Head of caudate nucleus (tissue), 42 donors: ENCODE measurements around the gene WSCD2.

Experiments
- DNase-seq, 42 donors: peaks; one replicate each; pipeline versions ENCODE4 v3.0.0 to v3.0.0-alpha.2; 2020 to 2021; ENCODE audit warnings: mixed read lengths in 7 of 42
- intact Hi-C: fragments of 100-400 bp; cut with DNase I; formaldehyde crosslinking; loops from one replicate; pipeline ENCODE4 v1.15.0; 2022

The WSCD2 gene

GRCh38 chr12:108104657-108105056 lies 24.4 kb upstream of the WSCD2 start:
- DNase-seq: no peak
- intact Hi-C loops: no loop called here

GRCh38 chr12:108106599-108106998 lies 22.5 kb upstream of the WSCD2 start:
- intact Hi-C loops: no loop called here
- no peak for DNase-seq

- no peak for DNase-seq
- intact Hi-C loops: no loop called here
These were observed 21.8 kb upstream of the WSCD2 start for GRCh38 chr12:108107293-108107692.

- intact Hi-C loops: no loop called here
- no peak for DNase-seq
These were observed 19.6 kb upstream of the WSCD2 start for GRCh38 chr12:108109504-108109903.

GRCh38 chr12:108109954-108110353 lies 19.1 kb upstream of the WSCD2 start:
- intact Hi-C loops: no loop called here

GRCh38 chr12:108110844-108111243 lies 18.2 kb upstream of the WSCD2 start:
- intact Hi-C loops: no loop called here
- DNase-seq: no peak

More at GRCh38 chr12:108109954-108110353, 19.1 kb upstream of the WSCD2 start:
- no peak for DNase-seq

- DNase-seq: no peak
- intact Hi-C loops: no loop called here
These were observed 16.1 kb upstream of the WSCD2 start for GRCh38 chr12:108112832-108113556.

- intact Hi-C loops: no loop called here
- no peak for DNase-seq
These were observed 13.7 kb upstream of the WSCD2 start for GRCh38 chr12:108115123-108116121.

GRCh38 chr12:108116254-108116653 lies 12.8 kb upstream of the WSCD2 start:
- intact Hi-C loops: no loop called here
- no peak for DNase-seq

- intact Hi-C loops: no loop called here
- DNase-seq: no peak
These were observed 12.4 kb upstream of the WSCD2 start for GRCh38 chr12:108116699-108117098.

- intact Hi-C loops: no loop called here
- no peak for DNase-seq
These were observed 11.8 kb upstream of the WSCD2 start for GRCh38 chr12:108117163-108117849.

- no peak for DNase-seq
- intact Hi-C loops: no loop called here
These were observed 11.2 kb upstream of the WSCD2 start for GRCh38 chr12:108117902-108118301.

- no peak for DNase-seq
- intact Hi-C loops: no loop called here
These were observed 9.7 kb upstream of the WSCD2 start for GRCh38 chr12:108119126-108119973.

- DNase-seq: no peak
- intact Hi-C loops: no loop called here
These were observed 8.9 kb upstream of the WSCD2 start for GRCh38 chr12:108119974-108120862.

GRCh38 chr12:108120863-108121165 lies 8.3 kb upstream of the WSCD2 start:
- DNase-seq: no peak
- intact Hi-C loops: no loop called here

GRCh38 chr12:108121320-108121719 lies 7.8 kb upstream of the WSCD2 start:
- DNase-seq: no peak
- intact Hi-C loops: no loop called here

GRCh38 chr12:108121728-108122471 lies 7.2 kb upstream of the WSCD2 start:
- DNase-seq: no peak
- intact Hi-C loops: no loop called here
